ENCODE data around the gene FGGY.

DNA sequence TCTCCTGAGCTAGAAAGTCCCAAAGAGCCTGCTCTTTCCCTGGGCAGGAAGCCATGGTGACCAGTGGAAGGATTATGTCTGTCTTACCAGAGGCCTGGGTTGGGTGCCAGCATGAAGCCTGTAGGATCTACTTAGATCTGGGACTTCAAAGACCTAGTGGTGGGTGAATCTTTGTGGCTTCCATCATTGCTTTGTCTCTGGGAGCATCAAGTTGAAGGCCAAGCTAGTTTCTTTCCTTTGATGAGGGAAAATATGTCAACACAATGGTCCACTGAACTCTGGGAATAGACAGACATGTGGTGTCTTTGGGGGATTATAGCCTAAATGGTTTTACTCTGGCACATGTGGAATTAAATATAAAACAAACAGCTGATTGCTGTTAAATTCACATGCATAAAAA lies 417.3 kb downstream of the FGGY start:
- TF ChIP-seq, protein P1, sequence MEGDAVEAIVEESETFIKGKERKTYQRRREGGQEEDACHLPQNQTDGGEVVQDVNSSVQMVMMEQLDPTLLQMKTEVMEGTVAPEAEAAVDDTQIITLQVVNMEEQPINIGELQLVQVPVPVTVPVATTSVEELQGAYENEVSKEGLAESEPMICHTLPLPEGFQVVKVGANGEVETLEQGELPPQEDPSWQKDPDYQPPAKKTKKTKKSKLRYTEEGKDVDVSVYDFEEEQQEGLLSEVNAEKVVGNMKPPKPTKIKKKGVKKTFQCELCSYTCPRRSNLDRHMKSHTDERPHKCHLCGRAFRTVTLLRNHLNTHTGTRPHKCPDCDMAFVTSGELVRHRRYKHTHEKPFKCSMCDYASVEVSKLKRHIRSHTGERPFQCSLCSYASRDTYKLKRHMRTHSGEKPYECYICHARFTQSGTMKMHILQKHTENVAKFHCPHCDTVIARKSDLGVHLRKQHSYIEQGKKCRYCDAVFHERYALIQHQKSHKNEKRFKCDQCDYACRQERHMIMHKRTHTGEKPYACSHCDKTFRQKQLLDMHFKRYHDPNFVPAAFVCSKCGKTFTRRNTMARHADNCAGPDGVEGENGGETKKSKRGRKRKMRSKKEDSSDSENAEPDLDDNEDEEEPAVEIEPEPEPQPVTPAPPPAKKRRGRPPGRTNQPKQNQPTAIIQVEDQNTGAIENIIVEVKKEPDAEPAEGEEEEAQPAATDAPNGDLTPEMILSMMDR (IDR thresholded peaks at IDR 0.05; ENCODE audit: borderline replicate concordance, extremely low read depth, low read length, poor library complexity, severe bottlenecking) = no peak
- no peak for TF ChIP-seq EZH2 (IDR thresholded peaks at IDR 0.05; ENCODE audit: borderline replicate concordance, low read depth, low read length, severe bottlenecking)

All from DND-41 (cell line).